ENCODE measurements around the gene CAPN11.
"Not testable (repeated sequence)": the region's sequence is repeated elsewhere in the genome, so short reads cannot be mapped to it uniquely, and the experiment has no call there.

Gene CAPN11

GRCh38 chr6:44132476-44132875 lies 26.1 kb upstream of the CAPN11 start:
- no peak for DNase-seq

- DNase-seq, result peak in 1 of 2 experiments; percentile 17
Measured at GRCh38 chr6:44133003-44133931, 25.4 kb upstream of the CAPN11 start.

GRCh38 chr6:44133981-44134711 lies 24.5 kb upstream of the CAPN11 start:
- DNase-seq, result no peak

- no peak for DNase-seq
Measured at GRCh38 chr6:44135173-44135758, 23.4 kb upstream of the CAPN11 start.

GRCh38 chr6:44135875-44136274 lies 22.7 kb upstream of the CAPN11 start:
- no peak for DNase-seq

- DNase-seq, result no peak
Measured at GRCh38 chr6:44138717-44139350, 19.8 kb upstream of the CAPN11 start.

GRCh38 chr6:44139351-44139743 lies 19.3 kb upstream of the CAPN11 start:
- no peak for DNase-seq

- no peak for DNase-seq
Measured at GRCh38 chr6:44142835-44143234, 15.8 kb upstream of the CAPN11 start.

GRCh38 chr6:44143731-44144130 lies 14.9 kb upstream of the CAPN11 start:
- DNase-seq, result no peak

GRCh38 chr6:44144536-44144935 lies 14.1 kb upstream of the CAPN11 start:
- not testable (repeated sequence) for DNase-seq

- no peak for DNase-seq
Measured at GRCh38 chr6:44145839-44146238, 12.8 kb upstream of the CAPN11 start.

GRCh38 chr6:44146685-44147084 lies 11.9 kb upstream of the CAPN11 start:
- DNase-seq, result no peak

- DNase-seq, result no peak
Measured at GRCh38 chr6:44147256-44147655, 11.4 kb upstream of the CAPN11 start.

- no peak for DNase-seq
Measured at GRCh38 chr6:44148306-44148705, 10.3 kb upstream of the CAPN11 start.

GRCh38 chr6:44149369-44150012 lies 9.1 kb upstream of the CAPN11 start:
- DNase-seq, result no peak

- DNase-seq, result no peak
Measured at GRCh38 chr6:44150317-44150917, 8.2 kb upstream of the CAPN11 start.

- DNase-seq, result peak in 1 of 2 experiments; percentile 6
Measured at GRCh38 chr6:44151348-44152108, 7.1 kb upstream of the CAPN11 start.

- DNase-seq, result no peak
Measured at GRCh38 chr6:44152109-44152461, 6.5 kb upstream of the CAPN11 start.

GRCh38 chr6:44152533-44152932 lies 6.1 kb upstream of the CAPN11 start:
- no peak for DNase-seq

GRCh38 chr6:44154067-44154466 lies 4.6 kb upstream of the CAPN11 start:
- DNase-seq, result no peak

- DNase-seq, result no peak
Measured at GRCh38 chr6:44156494-44157151, 2.0 kb upstream of the CAPN11 start.
